H1 (cell line): ENCODE results near the gene C3orf38. TPM values are rescaled to one million over a fixed set of nuclear protein-coding genes. Genes with fewer than 3 reads are reported as not detected.

Experiments used
- CTCF ChIA-PET: fragments of 300-600 bp; sonication (Branson Sonifier 250); formaldehyde crosslinking; loops from one replicate; lab custom pipeline; 2021; ENCODE audit not compliant: partially characterized antibody; lab: Charles Lee
- POLR2A ChIA-PET: fragments of 300-600 bp; sonication (Branson Sonifier 250); formaldehyde crosslinking; loops from one replicate; lab custom pipeline; 2021; ENCODE audit warnings: inconsistent platforms; ENCODE audit not compliant: partially characterized antibody; lab: Charles Lee
- DNase-seq, 2 experiments: peaks; one replicate each; pipeline versions ENCODE4 v3.0.0 to v3.0.0-alpha.2; 2010 to 2022; ENCODE audit warnings: low spot score in 2 of 2, low read depth in 1 of 2, mixed read lengths in 1 of 2
- FAIRE-seq: peaks from 2 replicates; lab custom pipeline; 2011; peaks lifted over from hg19 to GRCh38; lab: Jason Lieb, UNC
- H2AFZ ChIP-seq: 2 replicates; pipeline ENCODE4 v1.8.1; 2012; ENCODE audit warnings: low read length, inconsistent platforms
- H2AK5ac ChIP-seq: 2 replicates; pipeline ENCODE4 v1.6.1; 2013; ENCODE audit warnings: low read depth, low read length
- H2BK120ac ChIP-seq: replicated peaks from 2 replicates; pipeline ENCODE3; 2013; ENCODE audit warnings: low read depth, low read length, inconsistent platforms
- H2BK12ac ChIP-seq: 2 replicates; pipeline ENCODE4 v1.6.1; 2013; ENCODE audit warnings: low read depth, low read length
- H2BK15ac ChIP-seq: 2 replicates; pipeline ENCODE4 v1.6.1; 2013; ENCODE audit warnings: low read length
- H2BK20ac ChIP-seq: 2 replicates; pipeline ENCODE4 v1.6.1; 2013; ENCODE audit warnings: low read length
- H2BK5ac ChIP-seq: 2 replicates; pipeline ENCODE4 v1.6.1; 2013; ENCODE audit warnings: low read depth, low read length
- H3K14ac ChIP-seq: 2 replicates; pipeline ENCODE4 v1.6.1; 2013; ENCODE audit warnings: inconsistent platforms; ENCODE audit not compliant: insufficient read length
- H3K18ac ChIP-seq: 2 replicates; pipeline ENCODE4 v1.6.1; 2013; ENCODE audit warnings: low read length; ENCODE audit errors: extremely low read depth
- H3K23ac ChIP-seq: 2 replicates; pipeline ENCODE4 v1.6.1; 2013; ENCODE audit warnings: inconsistent platforms; ENCODE audit not compliant: insufficient read length
- H3K23me2 ChIP-seq: 2 replicates; pipeline ENCODE4 v1.6.1; 2013; ENCODE audit warnings: low read depth, low read length
- H3K27ac ChIP-seq: 2 replicates; pipeline ENCODE4 v1.6.1; 2011; ENCODE audit warnings: low read depth, low read length, inconsistent platforms
- H3K27me3 ChIP-seq, 4 experiments: replicated peaks in 1 of 4; 1 replicate in 1 of 4; 2 replicates in 3 of 4; pipeline versions ENCODE4 v1.6.1 to v1.8.1; 2011 to 2013; ENCODE audit warnings: low read length in 3 of 4, mild to moderate bottlenecking in 3 of 4, inconsistent platforms in 2 of 4, mixed read lengths in 2 of 4, moderate library complexity in 1 of 4; ENCODE audit not compliant: control insufficient read depth in 3 of 4, insufficient read depth in 3 of 4; ENCODE audit errors: extremely low read depth in 1 of 4
- H3K36me3 ChIP-seq, 4 experiments: 2 replicates each; pipeline versions ENCODE4 v1.6.1 to v1.8.1; 2011 to 2013; ENCODE audit warnings: mild to moderate bottlenecking in 4 of 4, low read length in 3 of 4, moderate library complexity in 2 of 4, control low read depth in 1 of 4, inconsistent platforms in 1 of 4; ENCODE audit not compliant: insufficient read depth in 4 of 4, control insufficient read depth in 2 of 4
- H3K4ac ChIP-seq: replicated peaks from 2 replicates; pipeline ENCODE3; 2013; ENCODE audit warnings: low read length, low read depth, mixed read lengths, inconsistent platforms; ENCODE audit not compliant: insufficient read length
- H3K4me1 ChIP-seq, 4 experiments: replicated peaks in 1 of 4; 1 replicate in 1 of 4; 2 replicates in 3 of 4; pipeline versions ENCODE4 v1.6.1 to v1.8.1; 2011 to 2013; ENCODE audit warnings: low read length in 3 of 4, inconsistent platforms in 2 of 4, mixed read lengths in 1 of 4; ENCODE audit not compliant: insufficient read depth in 4 of 4, control insufficient read depth in 3 of 4
- H3K4me2 ChIP-seq, 2 experiments: 2 replicates each; pipeline versions ENCODE4 v1.6.1 to v1.8.1; 2011 to 2013; ENCODE audit warnings: low read depth in 2 of 2, low read length in 2 of 2, control low read depth in 1 of 2, inconsistent platforms in 1 of 2, mild to moderate bottlenecking in 1 of 2; ENCODE audit not compliant: insufficient read depth in 1 of 2
- H3K4me3 ChIP-seq, 4 experiments: fragments of 200-600, 300-600 bp in 1 of 4; sonication (generic), shearing (Covaris generic), sonication (Bioruptor Twin) in 1 of 4; 2 replicates each; pipeline versions ENCODE4 v1.5.1 to v1.8.1; 2011 to 2016; ENCODE audit warnings: low read length in 4 of 4, low read depth in 3 of 4, control low read depth in 2 of 4, inconsistent platforms in 2 of 4, mild to moderate bottlenecking in 2 of 4, mixed read lengths in 1 of 4, moderate library complexity in 1 of 4; ENCODE audit not compliant: insufficient read depth in 2 of 4; ENCODE audit errors: extremely low read depth in 1 of 4
- H3K56ac ChIP-seq: replicated peaks from 2 replicates; pipeline ENCODE3; 2013; ENCODE audit warnings: low read depth, mild to moderate bottlenecking, mixed read lengths, low read length, inconsistent platforms; ENCODE audit not compliant: insufficient read length
- H3K79me1 ChIP-seq: 2 replicates; pipeline ENCODE4 v1.6.1; 2013; ENCODE audit warnings: low read depth, low read length, control low read depth
- H3K79me2 ChIP-seq, 2 experiments: 2 replicates each; pipeline versions ENCODE4 v1.6.1 to v1.8.1; 2012 to 2013; ENCODE audit warnings: low read length in 2 of 2, mild to moderate bottlenecking in 2 of 2, inconsistent platforms in 1 of 2; ENCODE audit not compliant: insufficient read depth in 2 of 2, control insufficient read depth in 1 of 2
- H3K9ac ChIP-seq, 4 experiments: replicated peaks in 1 of 4; 1 replicate in 1 of 4; 2 replicates in 3 of 4; pipeline versions ENCODE4 v1.6.1 to v1.8.1; 2011 to 2013; ENCODE audit warnings: low read depth in 3 of 4, low read length in 3 of 4, control low read depth in 2 of 4, mild to moderate bottlenecking in 2 of 4, moderate library complexity in 2 of 4, inconsistent platforms in 1 of 4; ENCODE audit errors: extremely low read depth in 1 of 4
- H3K9me3 ChIP-seq, 2 experiments: 2 replicates each; pipeline versions ENCODE4 v1.6.1 to v1.8.1; 2012 to 2013; ENCODE audit warnings: mild to moderate bottlenecking in 2 of 2, moderate library complexity in 2 of 2, control low read depth in 1 of 2, inconsistent platforms in 1 of 2, low read depth in 1 of 2, low read length in 1 of 2, mixed read lengths in 1 of 2; ENCODE audit not compliant: insufficient read depth in 2 of 2
- H4K20me1 ChIP-seq, 2 experiments: replicated peaks in 1 of 2; 2 replicates each; pipeline versions ENCODE3 to v1.8.1; 2011 to 2013; ENCODE audit warnings: inconsistent platforms in 2 of 2, low read length in 2 of 2, mild to moderate bottlenecking in 1 of 2; ENCODE audit not compliant: insufficient read depth in 2 of 2, control insufficient read depth in 1 of 2
- H4K5ac ChIP-seq: 2 replicates; pipeline ENCODE4 v1.6.1; 2013; ENCODE audit warnings: low read length, low read depth, mixed read lengths, inconsistent platforms; ENCODE audit not compliant: insufficient read length
- H4K8ac ChIP-seq: 2 replicates; pipeline ENCODE4 v1.8.0; 2013; ENCODE audit warnings: mild to moderate bottlenecking, moderate library complexity, low read length, inconsistent platforms; ENCODE audit not compliant: insufficient read depth; ENCODE audit errors: extremely low read depth
- H4K91ac ChIP-seq: replicated peaks from 2 replicates; pipeline ENCODE3; 2013; ENCODE audit warnings: low read length, mixed read lengths, inconsistent platforms; ENCODE audit not compliant: insufficient read length
- BRCA1 ChIP-seq: IDR thresholded peaks from 2 replicates; pipeline ENCODE4 v1.6.1; 2012; ENCODE audit warnings: low read depth, low read length, improper control_type of control experiment
- CHD1 ChIP-seq: IDR thresholded peaks from 2 replicates; pipeline ENCODE4 v1.6.1; 2012; ENCODE audit warnings: low read depth, low read length, improper control_type of control experiment
- HDAC2 ChIP-seq, 2 experiments: fragments of 300-600 bp in 1 of 2; sonication (generic) in 1 of 2; IDR thresholded peaks; 2 replicates each; pipeline ENCODE4 v1.6.1; 2011 to 2012; ENCODE audit warnings: low read depth in 2 of 2, low read length in 2 of 2, mild to moderate bottlenecking in 2 of 2, moderate library complexity in 2 of 2, borderline replicate concordance in 1 of 2, inconsistent platforms in 1 of 2
- HDAC6 ChIP-seq: IDR thresholded peaks from one replicate; pipeline ENCODE4 v1.7.1; 2012; ENCODE audit warnings: low read depth, mild to moderate bottlenecking, inconsistent platforms, low read length, moderate library complexity
- MAFK ChIP-seq: IDR thresholded peaks from 2 replicates; pipeline ENCODE4 v1.6.1; 2012; ENCODE audit warnings: low read depth, mild to moderate bottlenecking, improper control_type of control experiment, low read length
- NRF1 ChIP-seq: IDR thresholded peaks from 2 replicates; pipeline ENCODE4 v1.6.1; 2011; ENCODE audit warnings: mild to moderate bottlenecking, low read depth, low read length, improper control_type of control experiment
- RBBP5 ChIP-seq: IDR thresholded peaks from 2 replicates; pipeline ENCODE4 v1.7.1; 2012; ENCODE audit warnings: low read depth, mild to moderate bottlenecking, inconsistent platforms, low read length, moderate library complexity, borderline replicate concordance
- RFX5 ChIP-seq: IDR thresholded peaks from 2 replicates; pipeline ENCODE4 v1.6.1; 2011; ENCODE audit warnings: low read depth, low read length, improper control_type of control experiment, borderline replicate concordance
- SIN3A ChIP-seq, 2 experiments: IDR thresholded peaks in 1 of 2; conservative IDR thresholded peaks in 1 of 2; 2 replicates each; pipeline ENCODE4 v1.6.1; 2011 to 2012; ENCODE audit warnings: low read length in 2 of 2, improper control_type of control experiment in 1 of 2, low read depth in 1 of 2, mild to moderate bottlenecking in 1 of 2
- SRF ChIP-seq: IDR thresholded peaks from 2 replicates; pipeline ENCODE4 v1.6.1; 2011; ENCODE audit warnings: mild to moderate bottlenecking, low read depth, low read length, moderate library complexity
- WGBS, 2 experiments: shearing (Covaris generic) in 1 of 2; methylation state at CpG; one replicate each; pipeline versions ENCODE4 v1.1.6 to v1.1.7; 2013 to 2015; ENCODE audit warnings: low lambda C conversion rate in 2 of 2, mixed read lengths in 2 of 2, inconsistent platforms in 1 of 2, low coverage in 1 of 2, missing lambda C conversion rate in 1 of 2; ENCODE audit not compliant: insufficient replicate concordance in 2 of 2, insufficient coverage in 1 of 2, insufficient read length in 1 of 2; ENCODE audit errors: extremely low coverage in 1 of 2, missing lambda C conversion rate in 1 of 2; 5-methylcytosine and 5-hydroxymethylcytosine counted together
- polyA plus RNA-seq, 7 experiments: library from polyadenylated mRNA; depleted of rRNA in 3 of 7; stranded (reverse) in 5 of 7; unstranded in 2 of 7; fragments of >200 nt in 5 of 7; fragments of 200-250 nt in 2 of 7; gene quantifications; 1 replicate in 5 of 7; 2 replicates in 1 of 7; 4 replicates in 1 of 7; pipeline versions ENCODE4 v1.2.1 to v1.2.3, GENCODE V29; 2011 to 2013; ENCODE audit warnings: missing spikeins in 2 of 7, mixed read lengths in 2 of 7
- total RNA-seq: library from RNA; stranded (reverse); fragmentation: NEBNext Ultra II Directional; extraction: Animal tissue kit (Norgen Biotek cat#: 25700); gene quantifications from 2 replicates; pipeline ENCODE4 v1.2.1, GENCODE V29; 2021
- TF ChIP-seq, protein P1 (sequence below): IDR thresholded peaks from 2 replicates; pipeline ENCODE4 v1.6.1; 2011; ENCODE audit warnings: low read depth, mild to moderate bottlenecking, low read length; ENCODE audit not compliant: insufficient read depth

Gene C3orf38
- total and polyA plus RNA-seq, 2 of the 8 experiments (the other 6 are each of a cell fraction or from before 2014, with no cell fraction given): 8.6 to 32.1 TPM

DNA sequence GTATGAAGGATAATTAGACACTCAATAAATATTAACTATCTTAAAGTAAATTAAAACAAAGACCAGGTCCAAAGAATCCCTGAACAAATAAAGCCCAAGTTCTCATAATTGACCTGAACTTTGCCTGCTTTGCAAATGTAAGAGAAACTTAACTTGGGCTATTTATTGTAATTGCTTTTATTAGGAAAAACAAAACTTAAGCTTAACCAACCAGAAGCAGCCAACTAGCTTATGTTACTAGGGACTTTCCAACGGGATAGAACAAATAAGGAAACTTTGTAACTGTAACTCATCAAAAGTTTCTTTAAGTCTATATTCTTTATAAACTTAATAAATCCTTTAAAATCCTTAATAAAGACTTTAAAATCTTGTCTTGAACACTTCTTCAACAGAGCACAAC is 48.4 kb downstream of the C3orf38 start:
- Histone ChIP-seq H2BK12ac (no peak overlapping the region), H3K9ac (no peak overlapping the region), H3K36me3 (no peaks in the 10 kb centered on the region), H2BK120ac (no peak overlapping the region), H3K79me1 (no peaks in the 10 kb centered on the region), H4K91ac (no peak overlapping the region), H3K23me2 (no peaks in the 10 kb centered on the region), H2BK20ac (no peak overlapping the region), H2AFZ (no peak overlapping the region), H3K9me3 (peaks cover 0 to 2% of the 10 kb centered on the region in 2 experiments; a peak in 1 of 4 replicates), H2BK5ac (no peak overlapping the region), H3K18ac (no peak overlapping the region), H3K14ac (no peak overlapping the region), H3K4me3 (no peak overlapping the region), H3K4me1 (peaks cover 0 to 3% (median 0%) of the 10 kb centered on the region in 4 experiments; a peak in 1 of 7 replicates), H2BK15ac (no peak overlapping the region), H4K8ac (no peak overlapping the region), H3K27ac (no peak overlapping the region), H3K23ac (no peak overlapping the region), H3K4me2 (no peak overlapping the region), H4K5ac (no peak overlapping the region), H2AK5ac (no peak overlapping the region)
- CTCF ChIA-PET: no interaction called here
- 63% methylated on average over 1 of the region's 1 CpG; no CpG with 5 or more reads in 1 of the 2 experiments for WGBS, 2 experiments
- POLR2A ChIA-PET: no interaction called here
- DNase-seq (no peak), FAIRE-seq (no peak)
- TF ChIP-seq SIN3A (conservative IDR thresholded peaks at IDR 0.05 in 1 of 2, IDR thresholded peaks at IDR 0.05 in 1 of 2; ENCODE audit: low read depth in 1 of 2, low read length in 2 of 2): no peak
- TF ChIP-seq RFX5: no peak
- TF ChIP-seq RBBP5: no peak
- TF ChIP-seq MAFK: no peak
- TF ChIP-seq, protein P1, sequence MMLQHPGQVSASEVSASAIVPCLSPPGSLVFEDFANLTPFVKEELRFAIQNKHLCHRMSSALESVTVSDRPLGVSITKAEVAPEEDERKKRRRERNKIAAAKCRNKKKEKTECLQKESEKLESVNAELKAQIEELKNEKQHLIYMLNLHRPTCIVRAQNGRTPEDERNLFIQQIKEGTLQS: no peak
- TF ChIP-seq SRF: no peak
- no peak for TF ChIP-seq HDAC6
- no peak for TF ChIP-seq HDAC2 (IDR thresholded peaks at IDR 0.05; ENCODE audit: borderline replicate concordance in 1 of 2, low read depth in 2 of 2, low read length in 2 of 2)
- TF ChIP-seq NRF1: no peak
- TF ChIP-seq BRCA1: no peak
- TF ChIP-seq CHD1: no peak
- TF ChIP-seq, all 59 proteins: peak for 0
- no peaks in the 10 kb centered on the region for H3K79me2 ChIP-seq
- no peak overlapping the region for H3K4ac ChIP-seq
- H3K56ac ChIP-seq: no peak overlapping the region
- H3K27me3 ChIP-seq: no peaks in the 10 kb centered on the region
- H4K20me1 ChIP-seq: no peaks in the 10 kb centered on the region
